Ascending aorta (tissue), 2 donors: ENCODE results near the gene CCDC200. TPM values are rescaled to one million over a fixed set of nuclear protein-coding genes. Genes with fewer than 3 reads are reported as not detected.

Experiments used
- DNase-seq, 2 donors: peaks; one replicate each; pipeline ENCODE4 v3.0.0-alpha.2; 2019; ENCODE audit warnings: low spot score in 2 of 2
- H3K27ac ChIP-seq, 2 donors: fragments of 200-600 bp; sonication (generic); one replicate each; pipeline ENCODE4 v1.5.1; 2016 to 2017; ENCODE audit warnings: mild to moderate bottlenecking in 1 of 2
- H3K27me3 ChIP-seq: fragments of 200-600 bp; sonication (generic); one replicate; pipeline ENCODE4 v1.5.1; 2017
- H3K36me3 ChIP-seq, 2 donors: fragments of 200-600 bp; sonication (generic); one replicate each; pipeline ENCODE4 v1.5.1; 2016
- H3K4me1 ChIP-seq, 2 donors: fragments of 200-600 bp; sonication (generic); one replicate each; pipeline ENCODE4 v1.5.1; 2016 to 2017; ENCODE audit warnings: mild to moderate bottlenecking in 1 of 2
- H3K4me3 ChIP-seq, 2 donors: fragments of 200-600 bp; sonication (generic); one replicate each; pipeline ENCODE4 v1.5.1; 2016 to 2017; ENCODE audit warnings: mild to moderate bottlenecking in 1 of 2
- H3K9me3 ChIP-seq, 2 donors: fragments of 200-600 bp; sonication (generic); one replicate each; pipeline ENCODE4 v1.5.1; 2016
- intact Hi-C: fragments of 100-400 bp; cut with DNase I; formaldehyde crosslinking; loops from one replicate; pipeline ENCODE4 v1.15.1; 2023
- total RNA-seq: library from RNA; depleted of rRNA; stranded (reverse); fragments of >200 nt; gene quantifications from one replicate; pipeline ENCODE4 v1.1.0, GENCODE V29; 2016
- TF ChIP-seq, protein P1 (sequence below), 3 experiments: fragments of 200-600 bp in 2 of 3; fragments of 450-650 bp in 1 of 3; sonication (generic) in 2 of 3; IDR thresholded peaks; one replicate each; pipeline ENCODE4 v1.5.1; 2016 to 2019; ENCODE audit warnings: antibody characterized with exemption in 3 of 3, mild to moderate bottlenecking in 1 of 3, moderate library complexity in 1 of 3

The CCDC200 gene
- total RNA-seq, 1 donor from 2014 or later: not detected

GRCh38 chr17:43217614-43218087 is 10.8 kb downstream of the CCDC200 start:
- no peak for DNase-seq
- H3K9me3 ChIP-seq: no peaks in the 10 kb centered on the region
- intact Hi-C loops: no loop called here
- H3K4me3 ChIP-seq: no peak overlapping the region
- peaks cover 0 to 3% of the 10 kb centered on the region in 2 donors for H3K4me1 ChIP-seq
- no peak overlapping the region for H3K27ac ChIP-seq
- TF ChIP-seq, protein P1, sequence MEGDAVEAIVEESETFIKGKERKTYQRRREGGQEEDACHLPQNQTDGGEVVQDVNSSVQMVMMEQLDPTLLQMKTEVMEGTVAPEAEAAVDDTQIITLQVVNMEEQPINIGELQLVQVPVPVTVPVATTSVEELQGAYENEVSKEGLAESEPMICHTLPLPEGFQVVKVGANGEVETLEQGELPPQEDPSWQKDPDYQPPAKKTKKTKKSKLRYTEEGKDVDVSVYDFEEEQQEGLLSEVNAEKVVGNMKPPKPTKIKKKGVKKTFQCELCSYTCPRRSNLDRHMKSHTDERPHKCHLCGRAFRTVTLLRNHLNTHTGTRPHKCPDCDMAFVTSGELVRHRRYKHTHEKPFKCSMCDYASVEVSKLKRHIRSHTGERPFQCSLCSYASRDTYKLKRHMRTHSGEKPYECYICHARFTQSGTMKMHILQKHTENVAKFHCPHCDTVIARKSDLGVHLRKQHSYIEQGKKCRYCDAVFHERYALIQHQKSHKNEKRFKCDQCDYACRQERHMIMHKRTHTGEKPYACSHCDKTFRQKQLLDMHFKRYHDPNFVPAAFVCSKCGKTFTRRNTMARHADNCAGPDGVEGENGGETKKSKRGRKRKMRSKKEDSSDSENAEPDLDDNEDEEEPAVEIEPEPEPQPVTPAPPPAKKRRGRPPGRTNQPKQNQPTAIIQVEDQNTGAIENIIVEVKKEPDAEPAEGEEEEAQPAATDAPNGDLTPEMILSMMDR (IDR thresholded peaks at IDR 0.05): no peak
- H3K36me3 ChIP-seq: peaks cover 4 to 20% of the 10 kb centered on the region in 2 donors
- H3K27me3 ChIP-seq: no peaks in the 10 kb centered on the region

- H3K27ac ChIP-seq: no peak overlapping the region
- no peak for DNase-seq
- intact Hi-C loops: no loop called here
- no peak overlapping the region for H3K4me3 ChIP-seq
- no peaks in the 10 kb centered on the region for H3K27me3 ChIP-seq
- H3K4me1 ChIP-seq: peaks cover 0 to 7% of the 10 kb centered on the region in 2 donors
- TF ChIP-seq, protein P1 (IDR thresholded peaks at IDR 0.05): no peak
- H3K9me3 ChIP-seq: no peaks in the 10 kb centered on the region
- H3K36me3 ChIP-seq: peaks cover 4 to 20% of the 10 kb centered on the region in 2 donors
These were observed 11.4 kb downstream of the CCDC200 start for GRCh38 chr17:43216762-43217613.

DNA sequence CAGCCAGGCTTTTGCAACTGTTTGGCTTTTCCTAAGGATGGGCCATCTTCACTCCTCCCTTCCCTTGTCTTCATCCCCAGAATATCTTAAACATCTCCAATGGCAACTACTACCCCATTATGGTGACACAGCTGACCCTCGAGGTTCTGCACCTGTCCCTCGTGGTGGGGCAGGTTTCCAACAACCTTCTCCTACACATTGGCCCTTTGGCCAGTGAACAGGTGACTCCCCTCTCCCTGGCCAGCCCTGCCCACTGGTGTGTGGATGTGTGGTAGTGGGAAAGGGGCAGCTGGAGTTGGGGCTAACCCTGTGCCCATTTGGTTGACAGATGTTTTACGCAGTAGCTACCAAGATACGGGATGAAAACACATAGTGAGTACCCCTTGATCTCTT is 12.1 kb downstream of the CCDC200 start:
- peaks cover 4 to 20% of the 10 kb centered on the region in 2 donors for H3K36me3 ChIP-seq
- peaks cover 0 to 7% of the 10 kb centered on the region in 2 donors for H3K4me1 ChIP-seq
- DNase-seq: no peak
- TF ChIP-seq, protein P1 (IDR thresholded peaks at IDR 0.05): no peak
- H3K27ac ChIP-seq: no peak overlapping the region
- H3K27me3 ChIP-seq: no peaks in the 10 kb centered on the region
- intact Hi-C loops: no loop called here
- H3K9me3 ChIP-seq: no peaks in the 10 kb centered on the region
- H3K4me3 ChIP-seq: no peak overlapping the region

DNA sequence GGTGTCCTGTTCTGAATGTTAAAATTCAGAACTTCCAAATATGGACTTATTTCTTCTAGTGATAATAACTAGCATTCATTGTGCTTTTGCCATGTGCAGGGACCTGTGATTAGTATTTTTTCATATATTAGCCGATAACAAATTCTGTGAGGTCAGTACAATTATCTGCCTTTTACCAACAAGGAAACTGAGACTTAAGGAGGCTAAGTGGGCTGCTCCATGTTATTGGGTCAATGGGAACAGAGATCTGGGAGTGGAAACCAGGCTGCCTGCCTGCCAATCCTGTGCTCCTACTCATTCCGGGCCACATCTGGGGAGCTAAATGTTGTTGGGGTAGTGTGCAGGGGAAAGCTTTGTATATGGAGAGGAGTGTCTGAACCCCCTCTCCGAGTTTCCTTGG is 13.1 kb downstream of the CCDC200 start:
- TF ChIP-seq, protein P1 (IDR thresholded peaks at IDR 0.05): no peak
- no peak overlapping the region for H3K27ac ChIP-seq
- no peaks in the 10 kb centered on the region for H3K9me3 ChIP-seq
- H3K4me3 ChIP-seq: no peak overlapping the region
- peaks cover 4 to 20% of the 10 kb centered on the region in 2 donors for H3K36me3 ChIP-seq
- no peaks in the 10 kb centered on the region for H3K27me3 ChIP-seq
- intact Hi-C loops: no loop called here
- H3K4me1 ChIP-seq: peaks cover 0 to 12% of the 10 kb centered on the region in 2 donors
- DNase-seq: no peak

- Histone ChIP-seq H3K4me1 (peaks cover 0 to 12% of the 10 kb centered on the region in 2 donors), H3K4me3 (peak overlapping the region in 1 of 2 donors; percentile 76), H3K36me3 (peaks cover 10 to 32% of the 10 kb centered on the region in 2 donors), H3K27me3 (no peaks in the 10 kb centered on the region), H3K9me3 (no peaks in the 10 kb centered on the region), H3K27ac (no peak overlapping the region)
- DNase-seq: no peak
- TF ChIP-seq, protein P1 (IDR thresholded peaks at IDR 0.05): no peak
- intact Hi-C loops: loop anchor here (5.0 kb wide), 1 partner anchor 269 kb away; the partner anchor contains the start of gene DHX8
These were observed 14.9 kb downstream of the CCDC200 start for GRCh38 chr17:43213545-43213944.
